ENCODE measurements around the gene GJB3.

DNA sequence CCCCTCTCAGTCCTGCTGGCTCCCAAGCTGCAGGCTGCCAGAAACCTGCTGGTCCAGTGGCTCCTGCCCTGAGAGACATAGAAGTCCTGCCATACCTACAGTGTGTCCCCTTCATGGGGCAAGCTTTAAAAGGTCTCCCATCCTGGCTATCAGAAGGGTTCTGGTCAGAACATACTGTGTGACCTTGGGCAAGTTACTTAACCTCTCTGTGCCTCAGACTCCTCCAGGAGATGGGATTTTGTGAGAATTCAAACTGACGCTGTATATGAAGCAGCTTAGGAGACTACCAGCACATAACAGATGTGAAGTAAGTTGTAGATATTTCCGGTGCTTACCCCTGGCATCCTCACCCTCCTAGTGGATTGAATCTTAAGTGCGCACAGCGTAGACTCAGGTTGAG, 34.9 kb upstream of the GJB3 start:
- TF ChIP-seq CTCF (IDR thresholded peaks at IDR 0.05; ENCODE audit: low read depth, low read length, poor library complexity, severe bottlenecking) (no peak), EZH2phosphoT487 (IDR thresholded peaks at IDR 0.05; ENCODE audit: borderline replicate concordance, low read length) (no peak)
